GM23338 (cell line): Measurements from ENCODE around the gene ILK. TPM values are rescaled to one million over a fixed set of nuclear protein-coding genes. Genes with fewer than 3 reads are reported as not detected.

Source experiments
- ATAC-seq: fragments of 200-7000 bp; cut with Tn5 transposase; 3 replicates; pipeline ENCODE4 v1.9.1; 2020
- DNase-seq: peaks from one replicate; pipeline ENCODE4 v3.0.0-alpha.2; 2015; ENCODE audit warnings: low spot score
- H2AFZ ChIP-seq: fragments of 200-600 bp; sonication (generic); 2 replicates; pipeline ENCODE4 v1.8.0; 2016; ENCODE audit warnings: antibody characterized with exemption, mild to moderate bottlenecking, moderate library complexity
- H3F3A ChIP-seq: fragments of 200-600 bp; sonication (generic); replicated peaks from 2 replicates; pipeline ENCODE4 v1.8.0; 2017; ENCODE audit warnings: antibody characterized with exemption, mixed run types, low read depth
- H3K27ac ChIP-seq: fragments of 200-600 bp; sonication (generic); 2 replicates; pipeline ENCODE4 v1.6.1; 2016; ENCODE audit warnings: low read depth
- H3K27me3 ChIP-seq: fragments of 200-600 bp; sonication (generic); 2 replicates; pipeline ENCODE4 v1.8.0; 2016; ENCODE audit warnings: mild to moderate bottlenecking, mixed run types, moderate library complexity; ENCODE audit not compliant: insufficient read depth
- H3K36me3 ChIP-seq: fragments of 200-600 bp; sonication (generic); 2 replicates; pipeline ENCODE4 v1.8.0; 2016; ENCODE audit warnings: mild to moderate bottlenecking; ENCODE audit not compliant: insufficient read depth
- H3K4me1 ChIP-seq: fragments of 200-600 bp; sonication (generic); 2 replicates; pipeline ENCODE4 v1.8.0; 2016; ENCODE audit warnings: mild to moderate bottlenecking, moderate library complexity; ENCODE audit not compliant: insufficient read depth
- H3K4me2 ChIP-seq: fragments of 200-600 bp; sonication (generic); 2 replicates; pipeline ENCODE4 v1.7.1; 2017; ENCODE audit warnings: mixed run types
- H3K4me3 ChIP-seq: fragments of 200-600 bp; sonication (generic); 2 replicates; pipeline ENCODE4 v1.6.1; 2016; ENCODE audit warnings: mixed run types
- H3K79me2 ChIP-seq: fragments of 200-600 bp; sonication (generic); replicated peaks from 2 replicates; pipeline ENCODE4 v1.8.0; 2017; ENCODE audit warnings: mild to moderate bottlenecking; ENCODE audit not compliant: insufficient read depth
- H3K9me2 ChIP-seq: fragments of 200-600 bp; sonication (generic); 2 replicates; pipeline ENCODE4 v1.8.0; 2017; ENCODE audit not compliant: insufficient read depth
- H4K20me1 ChIP-seq: fragments of 200-600 bp; sonication (generic); replicated peaks from 2 replicates; pipeline ENCODE4 v1.8.0; 2017; ENCODE audit warnings: mild to moderate bottlenecking; ENCODE audit not compliant: insufficient read depth
- H3K27ac Mint-ChIP-seq: 2 replicates; pipeline ENCODE4 v1.8.0; 2020; ENCODE audit warnings: inconsistent platforms, mild to moderate bottlenecking, moderate library complexity, mixed read lengths
- H3K27me3 Mint-ChIP-seq: 3 replicates; pipeline ENCODE4 v1.8.0; 2022; ENCODE audit warnings: low read depth, mild to moderate bottlenecking, moderate library complexity, mixed read lengths, inconsistent platforms; ENCODE audit not compliant: insufficient read depth, poor library complexity
- H3K36me3 Mint-ChIP-seq: 3 replicates; pipeline ENCODE4 v1.8.0; 2021; ENCODE audit warnings: low read depth, mild to moderate bottlenecking, inconsistent platforms, moderate library complexity, mixed read lengths
- H3K4me1 Mint-ChIP-seq: 3 replicates; pipeline ENCODE4 v1.8.0; 2020; ENCODE audit warnings: mild to moderate bottlenecking, inconsistent platforms, mixed read lengths
- H3K4me3 Mint-ChIP-seq: 3 replicates; pipeline ENCODE4 v1.8.0; 2021; ENCODE audit warnings: moderate library complexity, mild to moderate bottlenecking, inconsistent platforms, mixed read lengths
- H3K9me3 Mint-ChIP-seq: 3 replicates; pipeline ENCODE4 v1.8.0; 2020; ENCODE audit warnings: moderate library complexity, mild to moderate bottlenecking, inconsistent platforms, mixed read lengths
- CREB1 ChIP-seq: fragments of 250-450 bp; sonication (Bioruptor Pico); IDR thresholded peaks from 2 replicates; pipeline ENCODE4 v1.5.0; 2020; ENCODE audit warnings: low read depth, mild to moderate bottlenecking, moderate library complexity
- EZH2 ChIP-seq: fragments of 200-600 bp; sonication (generic); IDR thresholded peaks from one replicate; pipeline ENCODE4 v1.8.0; 2017; ENCODE audit warnings: antibody characterized with exemption, mild to moderate bottlenecking, low read depth; ENCODE audit not compliant: unreplicated experiment
- EZH2phosphoT487 ChIP-seq: fragments of 200-600 bp; sonication (generic); IDR thresholded peaks from one replicate; pipeline ENCODE4 v1.8.1; 2018; ENCODE audit warnings: antibody characterized with exemption; ENCODE audit not compliant: unreplicated experiment
- JUNB ChIP-seq: IDR thresholded peaks from one replicate; pipeline ENCODE4 v1.6.1; 2016; ENCODE audit warnings: antibody characterized with exemption; ENCODE audit not compliant: unreplicated experiment
- NANOG ChIP-seq: IDR thresholded peaks from 2 replicates; pipeline ENCODE4 v1.6.1; 2016; ENCODE audit warnings: antibody characterized with exemption, borderline replicate concordance
- POLR2AphosphoS5 ChIP-seq: IDR thresholded peaks from 2 replicates; pipeline ENCODE4 v1.6.1; 2016; ENCODE audit warnings: antibody characterized with exemption, low read depth
- STAT1 ChIP-seq: IDR thresholded peaks from one replicate; pipeline ENCODE4 v1.6.1; 2016; ENCODE audit warnings: antibody characterized with exemption; ENCODE audit not compliant: unreplicated experiment
- ZNF114 ChIP-seq: fragments of 250-450 bp; sonication (Bioruptor Pico); IDR thresholded peaks from 2 replicates; pipeline ENCODE4 v1.5.0; 2020; ENCODE audit warnings: mild to moderate bottlenecking, moderate library complexity
- ZNF331 ChIP-seq: fragments of 250-450 bp; sonication (Bioruptor Pico); IDR thresholded peaks from 2 replicates; pipeline ENCODE4 v1.5.0; 2020; ENCODE audit warnings: low read depth, mild to moderate bottlenecking, moderate library complexity
- polyA plus RNA-seq: library from polyadenylated mRNA; unstranded; fragments of >200 nt; fragmentation: Nextera tagmentation; extraction: Ambion mirVana; gene quantifications from 2 replicates; pipeline ENCODE4 v1.2.1, GENCODE V29; 2016
- total RNA-seq: library from RNA; depleted of rRNA; stranded (reverse); fragments of >200 nt; shearing (Covaris generic); gene quantifications from 2 replicates; pipeline ENCODE4 v1.2.3, GENCODE V29; 2014
- TF ChIP-seq, protein P1 (sequence below), 2 experiments: fragments of 200-600 bp in 1 of 2; sonication (generic) in 1 of 2; conservative IDR thresholded peaks; 2 replicates each; pipeline versions ENCODE4 v1.5.1 to v1.6.1; 2016 to 2017; ENCODE audit warnings: antibody characterized with exemption in 2 of 2, low read depth in 2 of 2, mild to moderate bottlenecking in 2 of 2, moderate library complexity in 1 of 2
- TF ChIP-seq, protein P2 (sequence below): fragments of 250-450 bp; sonication (Bioruptor Pico); IDR thresholded peaks from 2 replicates; pipeline ENCODE4 v1.5.0; 2020; ENCODE audit warnings: mild to moderate bottlenecking, moderate library complexity
- TF ChIP-seq, protein P3 (sequence below): IDR thresholded peaks from 2 replicates; pipeline ENCODE4 v1.6.1; 2016; ENCODE audit warnings: antibody characterized with exemption
- TF ChIP-seq, protein P4 (sequence below): IDR thresholded peaks from one replicate; pipeline ENCODE4 v1.6.1; 2018; ENCODE audit warnings: antibody characterized with exemption; ENCODE audit not compliant: unreplicated experiment

ILK gene
- total and polyA plus RNA-seq, 2 experiments from 2014 or later = 62.6 to 91.0 TPM

DNA sequence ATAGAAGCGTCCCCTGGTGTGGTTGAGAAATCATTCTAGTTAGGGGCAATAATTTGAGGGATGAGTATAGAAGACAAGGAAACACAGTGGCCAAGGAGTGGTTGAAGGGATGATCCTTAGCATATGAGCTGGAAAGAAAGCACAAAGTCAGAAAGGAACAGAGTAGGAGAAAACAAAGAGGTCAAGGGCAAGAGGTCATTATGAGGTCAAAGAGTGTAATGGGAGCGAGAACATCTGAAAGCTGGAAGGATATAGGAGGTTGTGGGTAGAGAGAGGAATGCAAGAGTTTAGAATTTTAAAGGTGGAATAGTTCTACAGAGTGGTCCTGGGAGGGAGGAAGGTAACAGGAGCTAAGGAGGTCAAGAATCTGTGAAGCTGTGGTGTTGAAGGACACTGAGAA, 50.1 kb downstream of the ILK start:
- H3K27ac Mint-ChIP-seq = no peak overlapping the region
- Histone ChIP-seq H3F3A (peaks cover 10% of the 10 kb centered on the region; the same call in 1 of the 2 replicates), H3K9me2 (no peaks in the 10 kb centered on the region), H3K36me3 (no peaks in the 10 kb centered on the region), H3K4me1 (peaks cover 8% of the 10 kb centered on the region), H4K20me1 (no peaks in the 10 kb centered on the region; the same call in 1 of the 2 replicates), H3K27ac (no peak overlapping the region), H3K4me2 (no peak overlapping the region), H3K4me3 (no peak overlapping the region), H3K79me2 (no peaks in the 10 kb centered on the region), H3K27me3 (peaks cover 69% of the 10 kb centered on the region), H2AFZ (no peak overlapping the region)
- DNase-seq (no peak), ATAC-seq (no peak)
- TF ChIP-seq STAT1 = no peak
- no peak for TF ChIP-seq EZH2
- TF ChIP-seq POLR2AphosphoS5 = no peak
- TF ChIP-seq ZNF114 (CRISPR knock-in tag) = no peak
- TF ChIP-seq ZNF331 (CRISPR knock-in tag) = no peak
- no peak for TF ChIP-seq NANOG
- TF ChIP-seq CREB1 = no peak
- TF ChIP-seq, protein P1, sequence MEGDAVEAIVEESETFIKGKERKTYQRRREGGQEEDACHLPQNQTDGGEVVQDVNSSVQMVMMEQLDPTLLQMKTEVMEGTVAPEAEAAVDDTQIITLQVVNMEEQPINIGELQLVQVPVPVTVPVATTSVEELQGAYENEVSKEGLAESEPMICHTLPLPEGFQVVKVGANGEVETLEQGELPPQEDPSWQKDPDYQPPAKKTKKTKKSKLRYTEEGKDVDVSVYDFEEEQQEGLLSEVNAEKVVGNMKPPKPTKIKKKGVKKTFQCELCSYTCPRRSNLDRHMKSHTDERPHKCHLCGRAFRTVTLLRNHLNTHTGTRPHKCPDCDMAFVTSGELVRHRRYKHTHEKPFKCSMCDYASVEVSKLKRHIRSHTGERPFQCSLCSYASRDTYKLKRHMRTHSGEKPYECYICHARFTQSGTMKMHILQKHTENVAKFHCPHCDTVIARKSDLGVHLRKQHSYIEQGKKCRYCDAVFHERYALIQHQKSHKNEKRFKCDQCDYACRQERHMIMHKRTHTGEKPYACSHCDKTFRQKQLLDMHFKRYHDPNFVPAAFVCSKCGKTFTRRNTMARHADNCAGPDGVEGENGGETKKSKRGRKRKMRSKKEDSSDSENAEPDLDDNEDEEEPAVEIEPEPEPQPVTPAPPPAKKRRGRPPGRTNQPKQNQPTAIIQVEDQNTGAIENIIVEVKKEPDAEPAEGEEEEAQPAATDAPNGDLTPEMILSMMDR (conservative IDR thresholded peaks at IDR 0.05; ENCODE audit: low read depth in 2 of 2) = no peak
- TF ChIP-seq, protein P2, sequence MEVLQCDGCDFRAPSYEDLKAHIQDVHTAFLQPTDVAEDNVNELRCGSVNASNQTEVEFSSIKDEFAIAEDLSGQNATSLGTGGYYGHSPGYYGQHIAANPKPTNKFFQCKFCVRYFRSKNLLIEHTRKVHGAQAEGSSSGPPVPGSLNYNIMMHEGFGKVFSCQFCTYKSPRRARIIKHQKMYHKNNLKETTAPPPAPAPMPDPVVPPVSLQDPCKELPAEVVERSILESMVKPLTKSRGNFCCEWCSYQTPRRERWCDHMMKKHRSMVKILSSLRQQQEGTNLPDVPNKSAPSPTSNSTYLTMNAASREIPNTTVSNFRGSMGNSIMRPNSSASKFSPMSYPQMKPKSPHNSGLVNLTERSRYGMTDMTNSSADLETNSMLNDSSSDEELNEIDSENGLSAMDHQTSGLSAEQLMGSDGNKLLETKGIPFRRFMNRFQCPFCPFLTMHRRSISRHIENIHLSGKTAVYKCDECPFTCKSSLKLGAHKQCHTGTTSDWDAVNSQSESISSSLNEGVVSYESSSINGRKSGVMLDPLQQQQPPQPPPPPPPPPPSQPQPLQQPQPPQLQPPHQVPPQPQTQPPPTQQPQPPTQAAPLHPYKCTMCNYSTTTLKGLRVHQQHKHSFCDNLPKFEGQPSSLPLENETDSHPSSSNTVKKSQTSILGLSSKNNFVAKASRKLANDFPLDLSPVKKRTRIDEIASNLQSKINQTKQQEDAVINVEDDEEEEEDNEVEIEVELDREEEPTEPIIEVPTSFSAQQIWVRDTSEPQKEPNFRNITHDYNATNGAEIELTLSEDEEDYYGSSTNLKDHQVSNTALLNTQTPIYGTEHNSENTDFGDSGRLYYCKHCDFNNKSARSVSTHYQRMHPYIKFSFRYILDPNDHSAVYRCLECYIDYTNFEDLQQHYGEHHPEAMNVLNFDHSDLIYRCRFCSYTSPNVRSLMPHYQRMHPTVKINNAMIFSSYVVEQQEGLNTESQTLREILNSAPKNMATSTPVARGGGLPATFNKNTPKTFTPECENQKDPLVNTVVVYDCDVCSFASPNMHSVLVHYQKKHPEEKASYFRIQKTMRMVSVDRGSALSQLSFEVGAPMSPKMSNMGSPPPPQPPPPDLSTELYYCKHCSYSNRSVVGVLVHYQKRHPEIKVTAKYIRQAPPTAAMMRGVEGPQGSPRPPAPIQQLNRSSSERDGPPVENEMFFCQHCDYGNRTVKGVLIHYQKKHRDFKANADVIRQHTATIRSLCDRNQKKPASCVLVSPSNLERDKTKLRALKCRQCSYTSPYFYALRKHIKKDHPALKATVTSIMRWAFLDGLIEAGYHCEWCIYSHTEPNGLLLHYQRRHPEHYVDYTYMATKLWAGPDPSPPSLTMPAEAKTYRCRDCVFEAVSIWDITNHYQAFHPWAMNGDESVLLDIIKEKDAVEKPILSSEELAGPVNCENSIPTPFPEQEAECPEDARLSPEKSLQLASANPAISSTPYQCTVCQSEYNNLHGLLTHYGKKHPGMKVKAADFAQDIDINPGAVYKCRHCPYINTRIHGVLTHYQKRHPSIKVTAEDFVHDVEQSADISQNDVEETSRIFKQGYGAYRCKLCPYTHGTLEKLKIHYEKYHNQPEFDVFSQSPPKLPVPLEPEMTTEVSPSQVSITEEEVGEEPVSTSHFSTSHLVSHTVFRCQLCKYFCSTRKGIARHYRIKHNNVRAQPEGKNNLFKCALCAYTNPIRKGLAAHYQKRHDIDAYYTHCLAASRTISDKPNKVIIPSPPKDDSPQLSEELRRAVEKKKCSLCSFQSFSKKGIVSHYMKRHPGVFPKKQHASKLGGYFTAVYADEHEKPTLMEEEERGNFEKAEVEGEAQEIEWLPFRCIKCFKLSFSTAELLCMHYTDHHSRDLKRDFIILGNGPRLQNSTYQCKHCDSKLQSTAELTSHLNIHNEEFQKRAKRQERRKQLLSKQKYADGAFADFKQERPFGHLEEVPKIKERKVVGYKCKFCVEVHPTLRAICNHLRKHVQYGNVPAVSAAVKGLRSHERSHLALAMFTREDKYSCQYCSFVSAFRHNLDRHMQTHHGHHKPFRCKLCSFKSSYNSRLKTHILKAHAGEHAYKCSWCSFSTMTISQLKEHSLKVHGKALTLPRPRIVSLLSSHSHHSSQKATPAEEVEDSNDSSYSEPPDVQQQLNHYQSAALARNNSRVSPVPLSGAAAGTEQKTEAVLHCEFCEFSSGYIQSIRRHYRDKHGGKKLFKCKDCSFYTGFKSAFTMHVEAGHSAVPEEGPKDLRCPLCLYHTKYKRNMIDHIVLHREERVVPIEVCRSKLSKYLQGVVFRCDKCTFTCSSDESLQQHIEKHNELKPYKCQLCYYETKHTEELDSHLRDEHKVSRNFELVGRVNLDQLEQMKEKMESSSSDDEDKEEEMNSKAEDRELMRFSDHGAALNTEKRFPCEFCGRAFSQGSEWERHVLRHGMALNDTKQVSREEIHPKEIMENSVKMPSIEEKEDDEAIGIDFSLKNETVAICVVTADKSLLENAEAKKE (CRISPR knock-in tag) = no peak
- TF ChIP-seq, protein P3, sequence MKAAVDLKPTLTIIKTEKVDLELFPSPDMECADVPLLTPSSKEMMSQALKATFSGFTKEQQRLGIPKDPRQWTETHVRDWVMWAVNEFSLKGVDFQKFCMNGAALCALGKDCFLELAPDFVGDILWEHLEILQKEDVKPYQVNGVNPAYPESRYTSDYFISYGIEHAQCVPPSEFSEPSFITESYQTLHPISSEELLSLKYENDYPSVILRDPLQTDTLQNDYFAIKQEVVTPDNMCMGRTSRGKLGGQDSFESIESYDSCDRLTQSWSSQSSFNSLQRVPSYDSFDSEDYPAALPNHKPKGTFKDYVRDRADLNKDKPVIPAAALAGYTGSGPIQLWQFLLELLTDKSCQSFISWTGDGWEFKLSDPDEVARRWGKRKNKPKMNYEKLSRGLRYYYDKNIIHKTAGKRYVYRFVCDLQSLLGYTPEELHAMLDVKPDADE = no peak
- TF ChIP-seq JUNB = no peak
- TF ChIP-seq, protein P4, sequence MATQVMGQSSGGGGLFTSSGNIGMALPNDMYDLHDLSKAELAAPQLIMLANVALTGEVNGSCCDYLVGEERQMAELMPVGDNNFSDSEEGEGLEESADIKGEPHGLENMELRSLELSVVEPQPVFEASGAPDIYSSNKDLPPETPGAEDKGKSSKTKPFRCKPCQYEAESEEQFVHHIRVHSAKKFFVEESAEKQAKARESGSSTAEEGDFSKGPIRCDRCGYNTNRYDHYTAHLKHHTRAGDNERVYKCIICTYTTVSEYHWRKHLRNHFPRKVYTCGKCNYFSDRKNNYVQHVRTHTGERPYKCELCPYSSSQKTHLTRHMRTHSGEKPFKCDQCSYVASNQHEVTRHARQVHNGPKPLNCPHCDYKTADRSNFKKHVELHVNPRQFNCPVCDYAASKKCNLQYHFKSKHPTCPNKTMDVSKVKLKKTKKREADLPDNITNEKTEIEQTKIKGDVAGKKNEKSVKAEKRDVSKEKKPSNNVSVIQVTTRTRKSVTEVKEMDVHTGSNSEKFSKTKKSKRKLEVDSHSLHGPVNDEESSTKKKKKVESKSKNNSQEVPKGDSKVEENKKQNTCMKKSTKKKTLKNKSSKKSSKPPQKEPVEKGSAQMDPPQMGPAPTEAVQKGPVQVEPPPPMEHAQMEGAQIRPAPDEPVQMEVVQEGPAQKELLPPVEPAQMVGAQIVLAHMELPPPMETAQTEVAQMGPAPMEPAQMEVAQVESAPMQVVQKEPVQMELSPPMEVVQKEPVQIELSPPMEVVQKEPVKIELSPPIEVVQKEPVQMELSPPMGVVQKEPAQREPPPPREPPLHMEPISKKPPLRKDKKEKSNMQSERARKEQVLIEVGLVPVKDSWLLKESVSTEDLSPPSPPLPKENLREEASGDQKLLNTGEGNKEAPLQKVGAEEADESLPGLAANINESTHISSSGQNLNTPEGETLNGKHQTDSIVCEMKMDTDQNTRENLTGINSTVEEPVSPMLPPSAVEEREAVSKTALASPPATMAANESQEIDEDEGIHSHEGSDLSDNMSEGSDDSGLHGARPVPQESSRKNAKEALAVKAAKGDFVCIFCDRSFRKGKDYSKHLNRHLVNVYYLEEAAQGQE = no peak
- no peak for TF ChIP-seq EZH2phosphoT487
- H3K4me1 Mint-ChIP-seq = peaks cover 10% of the 10 kb centered on the region
- H3K36me3 Mint-ChIP-seq = no peaks in the 10 kb centered on the region
- H3K4me3 Mint-ChIP-seq = no peak overlapping the region
- peaks cover 16% of the 10 kb centered on the region for H3K27me3 Mint-ChIP-seq
- H3K9me3 Mint-ChIP-seq = no peaks in the 10 kb centered on the region
